Sigmoid colon (tissue), 7 donors: ENCODE results near the gene PELI1. TPM values are rescaled to one million over a fixed set of nuclear protein-coding genes. Genes with fewer than 3 reads are reported as not detected.

ENCODE experiments used
- DNase-seq: peaks from one replicate; pipeline ENCODE4 v3.0.0-alpha.2; 2019
- H3K27ac ChIP-seq, 4 donors: fragments of 200-600 bp; sonication (generic); one replicate each; pipeline ENCODE4 v1.5.1; 2016 to 2019; ENCODE audit warnings: mild to moderate bottlenecking in 1 of 4
- H3K27me3 ChIP-seq, 3 donors: fragments of 200-600 bp; sonication (generic); one replicate each; pipeline ENCODE4 v1.5.1; 2019; ENCODE audit warnings: mild to moderate bottlenecking in 1 of 3
- H3K36me3 ChIP-seq, 4 donors: fragments of 200-600 bp; sonication (generic); one replicate each; pipeline ENCODE4 v1.5.1; 2016 to 2019
- H3K4me1 ChIP-seq, 4 donors: fragments of 200-600 bp; sonication (generic); one replicate each; pipeline ENCODE4 v1.5.1; 2017 to 2019
- H3K4me3 ChIP-seq, 4 donors: fragments of 200-600 bp; sonication (generic); one replicate each; pipeline ENCODE4 v1.5.1; 2017 to 2019; ENCODE audit warnings: mild to moderate bottlenecking in 2 of 4, moderate library complexity in 1 of 4
- H3K9me3 ChIP-seq, 4 donors: fragments of 200-600 bp in 3 of 4; sonication (generic) in 3 of 4; one replicate each; pipeline versions ENCODE4 v1.5.1 to v1.6.1; 2013 to 2019
- CTCF ChIP-seq, 4 experiments: fragments of 450-650 bp in 3 of 4; fragments of 200-600 bp in 1 of 4; IDR thresholded peaks; one replicate each; pipeline ENCODE4 v1.5.1; 2016 to 2019; ENCODE audit warnings: antibody characterized with exemption in 4 of 4, mild to moderate bottlenecking in 3 of 4, moderate library complexity in 2 of 4
- EP300 ChIP-seq, 4 donors: sonication (generic); formaldehyde crosslinking; IDR thresholded peaks; one replicate each; pipeline ENCODE4 v1.6.1; 2017; ENCODE audit warnings: antibody characterized with exemption in 4 of 4
- POLR2A ChIP-seq, 2 donors: fragments of 450-650 bp; IDR thresholded peaks; one replicate each; pipeline ENCODE4 v1.6.1; 2016; ENCODE audit warnings: antibody characterized with exemption in 2 of 2, mild to moderate bottlenecking in 2 of 2, moderate library complexity in 2 of 2
- POLR2AphosphoS5 ChIP-seq, 4 donors: sonication (generic); formaldehyde crosslinking; IDR thresholded peaks; one replicate each; pipeline ENCODE4 v1.6.1; 2017; ENCODE audit warnings: antibody characterized with exemption in 4 of 4
- WGBS, 2 donors: extraction: QIAGEN DNeasy Blood & Tissue Kit; methylation state at CpG; one replicate each; pipeline ENCODE4 v1.1.7; 2013; 5-methylcytosine and 5-hydroxymethylcytosine counted together
- intact Hi-C: fragments of 100-400 bp; cut with DNase I; formaldehyde crosslinking; loops from one replicate; pipeline ENCODE4 v1.15.1; 2023
- polyA plus RNA-seq, 3 donors: library from polyadenylated mRNA; stranded (reverse); fragments of 200-250 nt; gene quantifications; one replicate each; pipeline ENCODE4 v1.2.3, GENCODE V29; 2013
- total RNA-seq, 4 donors: library from RNA; depleted of rRNA; stranded (reverse); fragments of >200 nt; gene quantifications; one replicate each; pipeline ENCODE4 v1.1.0, GENCODE V29; 2016
- donor health status: healthy with polysubstance abuse.
- donor health status: Bipolar disorder and iron deficiency.
- donor health status: healthy.

The PELI1 gene
- total and polyA plus RNA-seq, 7 donors, result 18.6 to 30.8 (median 24.3) TPM

- no peak overlapping the region for H3K27ac ChIP-seq
- intact Hi-C loops, result no loop called here
- H3K9me3 ChIP-seq, result no peaks in the 10 kb centered on the region
- H3K36me3 ChIP-seq, result no peaks in the 10 kb centered on the region
- no peak overlapping the region for H3K4me3 ChIP-seq
- no peaks in the 10 kb centered on the region for H3K27me3 ChIP-seq
- TF ChIP-seq POLR2AphosphoS5 (IDR thresholded peaks at IDR 0.05), result no peak
- no peak for TF ChIP-seq CTCF (IDR thresholded peaks at IDR 0.05)
- TF ChIP-seq POLR2A (IDR thresholded peaks at IDR 0.05), result no peak
- TF ChIP-seq EP300 (IDR thresholded peaks at IDR 0.05), result no peak
- DNase-seq, result no peak
- H3K4me1 ChIP-seq, result peaks cover 0 to 32% (median 29%) of the 10 kb centered on the region in 4 donors
Observed at GRCh38 chr2:64124571-64124970, 19.6 kb downstream of the PELI1 start.

GRCh38 chr2:64124168-64124567 is 20.1 kb downstream of the PELI1 start:
- TF ChIP-seq POLR2AphosphoS5 (IDR thresholded peaks at IDR 0.05) (no peak), EP300 (IDR thresholded peaks at IDR 0.05) (no peak), CTCF (IDR thresholded peaks at IDR 0.05) (no peak), POLR2A (IDR thresholded peaks at IDR 0.05) (no peak)
- Histone ChIP-seq H3K4me1 (peaks cover 0 to 32% (median 30%) of the 10 kb centered on the region in 4 donors), H3K27me3 (no peaks in the 10 kb centered on the region), H3K27ac (no peak overlapping the region), H3K9me3 (no peaks in the 10 kb centered on the region), H3K4me3 (no peak overlapping the region), H3K36me3 (no peaks in the 10 kb centered on the region)
- intact Hi-C loops, result no loop called here
- DNase-seq, result no peak
- 17 to 64% methylated on average over 3 of the region's 3 CpGs for whole genome bisulfite sequencing, 2 donors

GRCh38 chr2:64123740-64124139 is 20.5 kb downstream of the PELI1 start:
- no peaks in the 10 kb centered on the region for H3K36me3 ChIP-seq
- no peaks in the 10 kb centered on the region for H3K9me3 ChIP-seq
- TF ChIP-seq CTCF (IDR thresholded peaks at IDR 0.05) (no peak), POLR2AphosphoS5 (IDR thresholded peaks at IDR 0.05) (no peak), EP300 (IDR thresholded peaks at IDR 0.05) (no peak), POLR2A (IDR thresholded peaks at IDR 0.05) (no peak)
- H3K4me3 ChIP-seq, result no peak overlapping the region
- DNase-seq, result no peak
- peaks cover 0 to 32% (median 30%) of the 10 kb centered on the region in 4 donors for H3K4me1 ChIP-seq
- H3K27ac ChIP-seq, result no peak overlapping the region
- WGBS, 2 donors, result 94 to 99% methylated on average over 1 of the region's 1 CpG
- intact Hi-C loops, result no loop called here
- H3K27me3 ChIP-seq, result no peaks in the 10 kb centered on the region

GRCh38 chr2:64122358-64122757 is 21.9 kb downstream of the PELI1 start:
- DNase-seq, result no peak
- Histone ChIP-seq H3K27me3 (no peaks in the 10 kb centered on the region), H3K27ac (no peak overlapping the region), H3K4me1 (peaks cover 0 to 33% (median 25%) of the 10 kb centered on the region in 4 donors), H3K9me3 (no peaks in the 10 kb centered on the region), H3K36me3 (no peaks in the 10 kb centered on the region), H3K4me3 (no peak overlapping the region)
- WGBS, 2 donors, result 23 to 59% methylated on average over 7 of the region's 7 CpGs
- intact Hi-C loops, result no loop called here
- TF ChIP-seq POLR2A (IDR thresholded peaks at IDR 0.05) (no peak), CTCF (IDR thresholded peaks at IDR 0.05) (no peak), POLR2AphosphoS5 (IDR thresholded peaks at IDR 0.05) (no peak), EP300 (IDR thresholded peaks at IDR 0.05) (no peak)

- DNase-seq, result no peak
- TF ChIP-seq CTCF (IDR thresholded peaks at IDR 0.05), result no peak
- no peak for TF ChIP-seq POLR2AphosphoS5 (IDR thresholded peaks at IDR 0.05)
- no peak for TF ChIP-seq POLR2A (IDR thresholded peaks at IDR 0.05)
- TF ChIP-seq EP300 (IDR thresholded peaks at IDR 0.05), result no peak
- peaks cover 0 to 44% (median 37%) of the 10 kb centered on the region in 4 donors for H3K4me1 ChIP-seq
- no peaks in the 10 kb centered on the region for H3K9me3 ChIP-seq
- no peaks in the 10 kb centered on the region for H3K27me3 ChIP-seq
- H3K4me3 ChIP-seq, result no peak overlapping the region
- peak overlapping the region in 2 of 4 donors; percentile 6 to 35 for H3K27ac ChIP-seq
- no peaks in the 10 kb centered on the region for H3K36me3 ChIP-seq
- 22 to 73% methylated on average over 6 of the region's 6 CpGs for WGBS, 2 donors
- intact Hi-C loops, result no loop called here
Observed at GRCh38 chr2:64120928-64121327, 23.3 kb downstream of the PELI1 start.
